DND-41 (cell line): Measurements from ENCODE around the gene AKAP13.
A peak's percentile ranks its signal among the peaks of the same experiment; 100 is the strongest.

ENCODE experiments used
- ATAC-seq: fragments of 200-7000 bp; cut with Tn5 transposase; 3 replicates; pipeline ENCODE4 v1.9.1; 2021; ENCODE audit warnings: low read depth; ENCODE audit not compliant: insufficient read depth
- DNase-seq: peaks from one replicate; pipeline ENCODE4 v3.0.0-alpha.2; 2020
- H2AFZ ChIP-seq: 2 replicates; pipeline ENCODE4 v1.6.0; 2012; ENCODE audit warnings: low read depth, low read length
- H3K27ac ChIP-seq: 2 replicates; pipeline ENCODE4 v1.5.1; 2012; ENCODE audit warnings: low read length, inconsistent platforms
- H3K27me3 ChIP-seq: fragments of 200-600 bp; sonication (generic); 2 replicates; pipeline ENCODE4 v1.6.0; 2012; ENCODE audit warnings: low read length, mild to moderate bottlenecking, inconsistent platforms; ENCODE audit not compliant: insufficient read depth, poor library complexity
- H3K36me3 ChIP-seq: 2 replicates; pipeline ENCODE4 v1.5.1; 2012; ENCODE audit warnings: low read length, inconsistent platforms; ENCODE audit not compliant: insufficient read depth
- H3K4me1 ChIP-seq: 2 replicates; pipeline ENCODE4 v1.5.1; 2012; ENCODE audit warnings: mild to moderate bottlenecking, low read length; ENCODE audit not compliant: insufficient read depth
- H3K4me2 ChIP-seq: 2 replicates; pipeline ENCODE4 v1.6.0; 2012; ENCODE audit warnings: mild to moderate bottlenecking, moderate library complexity, low read length, inconsistent platforms; ENCODE audit not compliant: insufficient read depth
- H3K4me3 ChIP-seq, 2 experiments: fragments of 200-600 bp in 1 of 2; shearing (Covaris generic) in 1 of 2; 2 replicates each; pipeline ENCODE4 v1.5.1; 2012 to 2016; ENCODE audit warnings: inconsistent platforms in 2 of 2, low read length in 2 of 2, mild to moderate bottlenecking in 2 of 2, low read depth in 1 of 2, moderate library complexity in 1 of 2
- H3K79me2 ChIP-seq: 2 replicates; pipeline ENCODE4 v1.6.0; 2012; ENCODE audit warnings: low read length, inconsistent platforms; ENCODE audit not compliant: insufficient read depth
- H3K9ac ChIP-seq: 2 replicates; pipeline ENCODE4 v1.6.0; 2012; ENCODE audit warnings: low read depth, mild to moderate bottlenecking, inconsistent platforms, low read length, moderate library complexity
- H3K9me3 ChIP-seq: 2 replicates; pipeline ENCODE4 v1.5.1; 2012; ENCODE audit warnings: low read length, moderate library complexity, mild to moderate bottlenecking, inconsistent platforms; ENCODE audit not compliant: insufficient read depth, severe bottlenecking
- H4K20me1 ChIP-seq: 2 replicates; pipeline ENCODE4 v1.6.0; 2012; ENCODE audit warnings: low read length; ENCODE audit not compliant: insufficient read depth
- EZH2 ChIP-seq: IDR thresholded peaks from 3 replicates; pipeline ENCODE4 v1.6.1; 2012; ENCODE audit warnings: borderline replicate concordance, low read depth, mild to moderate bottlenecking, moderate library complexity, low read length, inconsistent platforms; ENCODE audit not compliant: severe bottlenecking
- TF ChIP-seq, protein P1 (sequence below): IDR thresholded peaks from 2 replicates; pipeline ENCODE4 v1.5.1; 2012; ENCODE audit warnings: borderline replicate concordance, low read length, moderate library complexity, mild to moderate bottlenecking; ENCODE audit not compliant: poor library complexity, severe bottlenecking; ENCODE audit errors: extremely low read depth

The AKAP13 gene

DNA sequence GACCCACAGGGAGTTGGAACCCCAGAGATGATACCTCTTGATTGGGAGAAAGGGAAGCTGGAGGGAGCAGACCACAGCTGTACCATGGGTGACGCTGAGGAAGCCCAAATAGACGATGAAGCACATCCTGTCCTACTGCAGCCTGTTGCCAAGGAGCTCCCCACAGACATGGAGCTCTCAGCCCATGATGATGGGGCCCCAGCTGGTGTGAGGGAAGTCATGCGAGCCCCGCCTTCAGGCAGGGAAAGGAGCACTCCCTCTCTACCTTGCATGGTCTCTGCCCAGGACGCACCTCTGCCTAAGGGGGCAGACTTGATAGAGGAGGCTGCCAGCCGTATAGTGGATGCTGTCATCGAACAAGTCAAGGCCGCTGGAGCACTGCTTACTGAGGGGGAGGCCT lies 201.1 kb downstream of the AKAP13 start:
- Histone ChIP-seq H3K9ac (peak overlapping the region; percentile 49; the same call in 1 of the 2 replicates), H4K20me1 (no peaks in the 10 kb centered on the region), H3K36me3 (peaks cover 37% of the 10 kb centered on the region), H3K27me3 (no peaks in the 10 kb centered on the region), H3K4me2 (peak overlapping the region; percentile 61), H3K27ac (peak overlapping the region; percentile 83), H3K9me3 (no peaks in the 10 kb centered on the region), H3K79me2 (no peaks in the 10 kb centered on the region), H3K4me3 (peak overlapping the region in 1 of 2 experiments; percentile 56; a peak in 2 of 4 replicates), H2AFZ (no peak overlapping the region), H3K4me1 (peaks cover 34% of the 10 kb centered on the region)
- ATAC-seq = no peak
- TF ChIP-seq EZH2 = no peak
- TF ChIP-seq, protein P1, sequence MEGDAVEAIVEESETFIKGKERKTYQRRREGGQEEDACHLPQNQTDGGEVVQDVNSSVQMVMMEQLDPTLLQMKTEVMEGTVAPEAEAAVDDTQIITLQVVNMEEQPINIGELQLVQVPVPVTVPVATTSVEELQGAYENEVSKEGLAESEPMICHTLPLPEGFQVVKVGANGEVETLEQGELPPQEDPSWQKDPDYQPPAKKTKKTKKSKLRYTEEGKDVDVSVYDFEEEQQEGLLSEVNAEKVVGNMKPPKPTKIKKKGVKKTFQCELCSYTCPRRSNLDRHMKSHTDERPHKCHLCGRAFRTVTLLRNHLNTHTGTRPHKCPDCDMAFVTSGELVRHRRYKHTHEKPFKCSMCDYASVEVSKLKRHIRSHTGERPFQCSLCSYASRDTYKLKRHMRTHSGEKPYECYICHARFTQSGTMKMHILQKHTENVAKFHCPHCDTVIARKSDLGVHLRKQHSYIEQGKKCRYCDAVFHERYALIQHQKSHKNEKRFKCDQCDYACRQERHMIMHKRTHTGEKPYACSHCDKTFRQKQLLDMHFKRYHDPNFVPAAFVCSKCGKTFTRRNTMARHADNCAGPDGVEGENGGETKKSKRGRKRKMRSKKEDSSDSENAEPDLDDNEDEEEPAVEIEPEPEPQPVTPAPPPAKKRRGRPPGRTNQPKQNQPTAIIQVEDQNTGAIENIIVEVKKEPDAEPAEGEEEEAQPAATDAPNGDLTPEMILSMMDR = no peak
- peak; percentile 13 for DNase-seq

DNA sequence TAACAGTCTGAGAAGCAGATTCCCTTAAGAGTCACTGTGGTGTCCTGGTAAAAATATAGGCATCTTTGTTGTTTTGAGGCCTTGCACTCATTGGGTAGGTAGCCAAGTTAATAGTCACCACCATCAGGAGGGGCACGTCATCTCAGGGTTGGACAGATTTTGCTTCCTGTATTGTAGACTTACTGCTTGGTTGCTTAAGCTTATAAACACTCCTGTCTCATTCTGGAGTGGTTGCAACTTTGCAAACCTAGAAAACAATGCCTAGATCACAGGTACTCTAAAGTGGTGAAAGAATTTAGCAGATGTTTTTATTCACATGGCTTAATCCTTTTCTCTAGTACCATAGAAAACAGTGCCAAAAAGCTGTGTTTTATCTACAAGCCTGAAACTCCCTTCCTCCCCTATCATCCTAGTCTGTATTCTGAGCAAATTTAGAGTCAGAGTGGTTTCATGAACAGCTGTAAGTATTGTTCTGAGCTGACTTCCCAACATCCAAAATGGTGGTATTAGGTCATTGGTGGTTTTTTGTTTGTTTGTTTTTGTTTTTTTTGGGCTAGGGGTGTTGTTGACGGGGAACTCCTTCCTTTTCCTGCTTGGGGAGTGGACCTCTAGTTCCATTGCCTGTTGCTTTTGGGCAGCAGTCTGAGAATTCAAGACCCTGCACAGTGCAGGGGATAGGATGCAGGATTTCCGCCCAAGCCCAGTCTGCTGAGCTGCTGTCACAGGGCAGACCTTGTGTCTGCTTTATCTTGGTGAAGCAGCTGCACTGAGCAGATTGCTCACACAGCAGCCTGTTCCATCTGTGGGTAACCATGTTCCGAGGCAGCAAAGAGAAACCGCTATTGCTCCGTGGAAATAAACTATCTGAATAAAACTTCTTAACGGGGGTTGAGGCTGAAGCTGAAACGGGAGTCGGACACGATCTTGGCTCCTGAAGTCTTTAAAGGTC lies 202.0 kb downstream of the AKAP13 start:
- Histone ChIP-seq H3K4me3 (peak overlapping the region; percentile 17 to 56; a peak in 3 of 4 replicates), H3K79me2 (no peaks in the 10 kb centered on the region), H3K4me2 (peak overlapping the region; percentile 61), H2AFZ (peak overlapping the region; percentile 52), H3K27me3 (no peaks in the 10 kb centered on the region), H3K9me3 (no peaks in the 10 kb centered on the region), H3K4me1 (peaks cover 34% of the 10 kb centered on the region), H3K27ac (peak overlapping the region; percentile 83), H4K20me1 (no peaks in the 10 kb centered on the region), H3K36me3 (peaks cover 37% of the 10 kb centered on the region), H3K9ac (peak overlapping the region; percentile 49)
- TF ChIP-seq, protein P1 = no peak
- peak; percentile 99 for ATAC-seq
- DNase-seq = peak; percentile 75

DNA sequence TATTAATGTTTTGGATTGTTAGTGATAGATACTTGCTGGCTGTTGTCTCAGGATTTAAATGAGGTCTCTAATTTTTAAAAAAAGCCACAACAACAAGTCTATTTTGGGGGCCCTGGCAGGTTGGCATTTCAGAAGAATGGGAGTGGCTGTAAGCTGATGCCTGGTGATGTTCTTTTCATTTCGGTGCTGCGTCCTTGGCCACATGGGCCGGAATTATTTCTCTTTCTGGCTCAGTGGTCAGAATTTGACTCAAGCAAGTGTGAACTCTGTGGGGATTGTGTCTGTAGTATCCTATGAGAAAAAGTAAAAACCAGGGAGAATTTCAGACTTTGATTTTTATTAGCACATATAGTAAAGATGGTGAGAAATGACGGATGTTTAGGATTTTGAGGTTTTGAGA lies 203.0 kb downstream of the AKAP13 start:
- H3K9ac ChIP-seq = peak overlapping the region; percentile 49
- no peaks in the 10 kb centered on the region for H3K79me2 ChIP-seq
- no peaks in the 10 kb centered on the region for H4K20me1 ChIP-seq
- H3K4me3 ChIP-seq = peak overlapping the region in 1 of 2 experiments; percentile 56; a peak in 2 of 4 replicates
- no peak for TF ChIP-seq EZH2
- TF ChIP-seq, protein P1 = no peak
- H3K9me3 ChIP-seq = no peaks in the 10 kb centered on the region
- peaks cover 34% of the 10 kb centered on the region for H3K4me1 ChIP-seq
- H3K27me3 ChIP-seq = no peaks in the 10 kb centered on the region
- no peak overlapping the region for H2AFZ ChIP-seq
- peak overlapping the region; percentile 61 for H3K4me2 ChIP-seq
- DNase-seq (no peak), ATAC-seq (no peak)
- peak overlapping the region; percentile 83; the same call in 1 of the 2 replicates for H3K27ac ChIP-seq
- peaks cover 32% of the 10 kb centered on the region for H3K36me3 ChIP-seq
